HG03045 (cell line): Measurements from ENCODE around the gene ZMYM2.
A peak's percentile ranks its signal among the peaks of the same experiment; 100 is the strongest.
"Not testable (repeated sequence)": the region's sequence is repeated elsewhere in the genome, so short reads cannot be mapped to it uniquely, and the experiment has no call there.

Experiments
- ATAC-seq: cut with Tn5 transposase; IDR thresholded peaks from one replicate; pipeline ENCODE4 v1.9.1; 2021; ENCODE audit warnings: mild to moderate bottlenecking, moderate library complexity; ENCODE audit not compliant: unreplicated experiment

The ZMYM2 gene

GRCh38 chr13:19958155-19959111 lies at the start of gene ZMYM2:
ZMYM2 (plus strand) TSS chr13:19958727; CDS start chr13:19993073, 34,346 bp downstream.
- peak; percentile 84 for ATAC-seq

GRCh38 chr13:19910336-19911072 lies 48.0 kb upstream of the ZMYM2 start:
- ATAC-seq = no peak

- no peak for ATAC-seq
These were observed 31.3 kb upstream of the ZMYM2 start for GRCh38 chr13:19927117-19927748.

- ATAC-seq = no peak
These were observed 18.4 kb upstream of the ZMYM2 start for GRCh38 chr13:19940106-19940505.

- ATAC-seq = no peak
These were observed 8.2 kb upstream of the ZMYM2 start for GRCh38 chr13:19950374-19950773.

- no peak for ATAC-seq
These were observed 5.7 kb upstream of the ZMYM2 start for GRCh38 chr13:19952850-19953249.

GRCh38 chr13:19955873-19956559 lies 2.5 kb upstream of the ZMYM2 start:
- ATAC-seq = no peak

GRCh38 chr13:19957320-19958154 lies 990 bp upstream of the ZMYM2 start:
- ATAC-seq = peak; percentile 20

GRCh38 chr13:19959141-19959830 lies 759 bp downstream of the ZMYM2 start:
- ATAC-seq = peak; percentile 13

GRCh38 chr13:19959831-19960652 lies 1.5 kb downstream of the ZMYM2 start:
- peak; percentile 21 for ATAC-seq

GRCh38 chr13:19960653-19960976 lies 2.1 kb downstream of the ZMYM2 start:
- no peak for ATAC-seq

GRCh38 chr13:19961489-19961888 lies 3.0 kb downstream of the ZMYM2 start:
- no peak for ATAC-seq

GRCh38 chr13:19961924-19962323 lies 3.4 kb downstream of the ZMYM2 start:
- no peak for ATAC-seq

GRCh38 chr13:19962894-19963293 lies 4.4 kb downstream of the ZMYM2 start:
- no peak for ATAC-seq

GRCh38 chr13:19967621-19968020 lies 9.1 kb downstream of the ZMYM2 start:
- ATAC-seq = no peak

- ATAC-seq = not testable (repeated sequence)
These were observed 16.0 kb downstream of the ZMYM2 start for GRCh38 chr13:19974498-19975009.

GRCh38 chr13:19978831-19979437 lies 20.4 kb downstream of the ZMYM2 start:
- no peak for ATAC-seq

- ATAC-seq = no peak
These were observed 23.2 kb downstream of the ZMYM2 start for GRCh38 chr13:19981685-19982238.
